Stomach (tissue), 9 donors: ENCODE measurements around the gene ACTL7A. TPM values are rescaled to one million over a fixed set of nuclear protein-coding genes. Genes with fewer than 3 reads are reported as not detected.

Source experiments
- DNase-seq, 2 donors: peaks; one replicate each; pipeline versions ENCODE4 v3.0.0 to v3.0.0-alpha.2; 2013 to 2019
- H3K27ac ChIP-seq, 5 donors: fragments of 200-600 bp in 4 of 5; sonication (generic) in 4 of 5; one replicate each; pipeline ENCODE4 v1.5.1; 2013 to 2019; ENCODE audit warnings: mild to moderate bottlenecking in 1 of 5, moderate library complexity in 1 of 5
- H3K27me3 ChIP-seq, 3 donors: fragments of 200-600 bp; sonication (generic); one replicate each; pipeline ENCODE4 v1.5.1; 2017 to 2019; ENCODE audit warnings: mixed run types in 1 of 3
- H3K36me3 ChIP-seq, 4 donors: fragments of 200-600 bp; sonication (generic); 1 replicate in 3 of 4; 2 replicates in 1 of 4; pipeline ENCODE4 v1.5.1; 2016 to 2019
- H3K4me1 ChIP-seq, 4 donors: fragments of 200-600 bp; sonication (generic); one replicate each; pipeline ENCODE4 v1.5.1; 2016 to 2019
- H3K4me3 ChIP-seq, 4 donors: fragments of 200-600 bp; sonication (generic) in 3 of 4; one replicate each; pipeline ENCODE4 v1.5.1; 2016 to 2019; ENCODE audit warnings: mild to moderate bottlenecking in 1 of 4
- H3K9me3 ChIP-seq, 4 donors: fragments of 200-600 bp; sonication (generic); one replicate each; pipeline ENCODE4 v1.5.1; 2016 to 2019
- CTCF ChIP-seq, 7 experiments: fragments of 450-650 bp in 4 of 7; fragments of 200-600 bp in 3 of 7; sonication (generic) in 3 of 7; IDR thresholded peaks; one replicate each; pipeline ENCODE4 v1.5.1; 2016 to 2019; ENCODE audit warnings: antibody characterized with exemption in 7 of 7, control low read depth in 2 of 7, mild to moderate bottlenecking in 1 of 7
- EP300 ChIP-seq: sonication (generic); formaldehyde crosslinking; IDR thresholded peaks from one replicate; pipeline ENCODE4 v1.6.1; 2017; ENCODE audit warnings: antibody characterized with exemption
- POLR2A ChIP-seq, 4 donors: fragments of 450-650 bp; IDR thresholded peaks; one replicate each; pipeline ENCODE4 v1.6.1; 2016; ENCODE audit warnings: antibody characterized with exemption in 4 of 4, control low read depth in 2 of 4, mild to moderate bottlenecking in 1 of 4, moderate library complexity in 1 of 4
- POLR2AphosphoS5 ChIP-seq, 3 donors: sonication (generic); formaldehyde crosslinking; IDR thresholded peaks; one replicate each; pipeline ENCODE4 v1.6.1; 2016; ENCODE audit warnings: antibody characterized with exemption in 3 of 3
- WGBS, 5 donors: extraction: QIAGEN DNeasy Blood & Tissue Kit in 3 of 5; methylation state at CpG; one replicate each; pipeline versions ENCODE4 v1.1.5 to v1.1.7; 2013 to 2018; 5-methylcytosine and 5-hydroxymethylcytosine counted together
- intact Hi-C: fragments of 100-400 bp; cut with DNase I; formaldehyde crosslinking; loops from one replicate; pipeline ENCODE4 v1.15.1; 2023; ENCODE audit warnings: low total_unique reads
- polyA plus RNA-seq, 3 donors: library from polyadenylated mRNA; stranded (reverse); fragments of 200-250 nt; gene quantifications; one replicate each; pipeline ENCODE4 v1.2.3, GENCODE V29; 2013
- total RNA-seq, 5 donors: library from RNA; depleted of rRNA; stranded (reverse); fragments of >200 nt; gene quantifications; one replicate each; pipeline versions ENCODE4 v1.1.0 to v1.2.3, GENCODE V29; 2014 to 2016
- donor health status: healthy with polysubstance abuse.
- donor health status: Bipolar disorder and iron deficiency.
- donor health status: healthy.

ACTL7A gene
- total and polyA plus RNA-seq, 8 donors = not detected

- intact Hi-C loops = no loop called here
- Histone ChIP-seq H3K27ac (no peak overlapping the region), H3K36me3 (peaks cover 37 to 100% (median 99%) of the 10 kb centered on the region in 4 donors), H3K4me1 (no peaks in the 10 kb centered on the region), H3K4me3 (no peak overlapping the region), H3K27me3 (no peaks in the 10 kb centered on the region), H3K9me3 (no peaks in the 10 kb centered on the region)
- WGBS, 5 donors = 77 to 95% (median 93%) methylated on average over 5 of the region's 5 CpGs
- TF ChIP-seq EP300 = no peak
- TF ChIP-seq CTCF (IDR thresholded peaks at IDR 0.05) = no peak
- no peak for TF ChIP-seq POLR2A (IDR thresholded peaks at IDR 0.05)
- DNase-seq = no peak
These were observed 38.1 kb downstream of the ACTL7A start for GRCh38 chr9:108900176-108900575.

- Histone ChIP-seq H3K36me3 (peaks cover 37 to 100% (median 99%) of the 10 kb centered on the region in 4 donors), H3K27me3 (no peaks in the 10 kb centered on the region), H3K4me1 (no peaks in the 10 kb centered on the region), H3K9me3 (no peaks in the 10 kb centered on the region), H3K4me3 (no peak overlapping the region), H3K27ac (no peak overlapping the region)
- DNase-seq = no peak
- TF ChIP-seq CTCF (IDR thresholded peaks at IDR 0.05) (no peak), POLR2AphosphoS5 (IDR thresholded peaks at IDR 0.05) (no peak), POLR2A (IDR thresholded peaks at IDR 0.05) (no peak), EP300 (no peak)
- 72 to 97% (median 84%) methylated on average over 2 of the region's 2 CpGs for WGBS, 5 donors
- intact Hi-C loops = no loop called here
These were observed 41.5 kb downstream of the ACTL7A start for GRCh38 chr9:108903420-108904103.

GRCh38 chr9:108904161-108904560 is 42.1 kb downstream of the ACTL7A start:
- Histone ChIP-seq H3K36me3 (peaks cover 43 to 100% (median 99%) of the 10 kb centered on the region in 4 donors), H3K4me1 (no peaks in the 10 kb centered on the region), H3K27me3 (no peaks in the 10 kb centered on the region), H3K27ac (no peak overlapping the region), H3K4me3 (no peak overlapping the region), H3K9me3 (no peaks in the 10 kb centered on the region)
- no peak for DNase-seq
- 93 to 100% (median 97%) methylated on average over 3 of the region's 3 CpGs for whole genome bisulfite sequencing, 5 donors
- intact Hi-C loops = no loop called here
- TF ChIP-seq EP300 = no peak
- TF ChIP-seq POLR2A (IDR thresholded peaks at IDR 0.05) = no peak
- no peak for TF ChIP-seq CTCF (IDR thresholded peaks at IDR 0.05)
- TF ChIP-seq POLR2AphosphoS5 (IDR thresholded peaks at IDR 0.05) = no peak

- DNase-seq = no peak
- TF ChIP-seq POLR2A (IDR thresholded peaks at IDR 0.05) = no peak
- TF ChIP-seq CTCF (IDR thresholded peaks at IDR 0.05) = no peak
- TF ChIP-seq EP300 = no peak
- TF ChIP-seq POLR2AphosphoS5 (IDR thresholded peaks at IDR 0.05) = no peak
- Histone ChIP-seq H3K4me3 (no peak overlapping the region), H3K9me3 (no peaks in the 10 kb centered on the region), H3K27ac (no peak overlapping the region), H3K4me1 (no peaks in the 10 kb centered on the region), H3K27me3 (no peaks in the 10 kb centered on the region), H3K36me3 (peaks cover 46 to 100% (median 99%) of the 10 kb centered on the region in 4 donors)
- WGBS, 5 donors = 42 to 69% (median 59%) methylated on average over 2 of the region's 2 CpGs
- intact Hi-C loops = no loop called here
These were observed 43.4 kb downstream of the ACTL7A start for GRCh38 chr9:108905494-108905893.
